Keratinocyte (primary cell): ENCODE data around the gene PPP1R37. TPM values are rescaled to one million over a fixed set of nuclear protein-coding genes. Genes with fewer than 3 reads are reported as not detected.
A peak's percentile ranks its signal among the peaks of the same experiment; 100 is the strongest.

ENCODE experiments used
- DNase-seq: peaks from one replicate; pipeline ENCODE4 v3.0.0-alpha.2; 2011; ENCODE audit warnings: low read depth, missing footprints, low spot score
- FAIRE-seq: peaks from 2 replicates; lab custom pipeline; 2011; peaks lifted over from hg19 to GRCh38; lab: Jason Lieb, UNC
- H2AFZ ChIP-seq: 2 replicates; pipeline ENCODE4 v1.6.0; 2012; ENCODE audit warnings: low read length, control low read depth, inconsistent platforms; ENCODE audit not compliant: control insufficient read depth
- H3K27ac ChIP-seq: 2 replicates; pipeline ENCODE4 v1.5.1; 2011; ENCODE audit warnings: low read length; ENCODE audit not compliant: control insufficient read depth, insufficient read depth
- H3K27me3 ChIP-seq: 3 replicates; pipeline ENCODE4 v1.6.0; 2011; ENCODE audit warnings: low read length; ENCODE audit not compliant: control insufficient read depth, insufficient read depth; ENCODE audit errors: extremely low read depth
- H3K36me3 ChIP-seq, 2 experiments: 2 replicates in 1 of 2; 3 replicates in 1 of 2; pipeline ENCODE4 v1.5.1; 2011; ENCODE audit warnings: low read length in 2 of 2, mild to moderate bottlenecking in 1 of 2; ENCODE audit not compliant: control insufficient read depth in 2 of 2, insufficient read depth in 2 of 2; ENCODE audit errors: extremely low read depth in 1 of 2
- H3K4me1 ChIP-seq: 3 replicates; pipeline ENCODE4 v1.5.1; 2011; ENCODE audit warnings: low read length; ENCODE audit not compliant: control insufficient read depth, insufficient read depth; ENCODE audit errors: extremely low read depth
- H3K4me2 ChIP-seq: 3 replicates; pipeline ENCODE4 v1.6.0; 2011; ENCODE audit warnings: low read depth, low read length; ENCODE audit not compliant: control insufficient read depth, insufficient read depth; ENCODE audit errors: extremely low read depth
- H3K4me3 ChIP-seq, 3 experiments: fragments of 200-600 bp in 1 of 3; sonication (generic) in 1 of 3; 2 replicates in 2 of 3; 3 replicates in 1 of 3; pipeline ENCODE4 v1.5.1; 2011 to 2016; ENCODE audit warnings: low read length in 3 of 3, mild to moderate bottlenecking in 3 of 3, control low read depth in 2 of 3, inconsistent platforms in 1 of 3, low read depth in 1 of 3, mixed read lengths in 1 of 3, mixed run types in 1 of 3, moderate library complexity in 1 of 3; ENCODE audit not compliant: control insufficient read depth in 2 of 3, insufficient read depth in 2 of 3; ENCODE audit errors: extremely low read depth in 1 of 3
- H3K79me2 ChIP-seq: 2 replicates; pipeline ENCODE4 v1.6.0; 2012; ENCODE audit warnings: low read length; ENCODE audit not compliant: control insufficient read depth, insufficient read depth
- H3K9ac ChIP-seq: 3 replicates; pipeline ENCODE4 v1.6.0; 2011; ENCODE audit warnings: low read length; ENCODE audit not compliant: control insufficient read depth, insufficient read depth; ENCODE audit errors: extremely low read depth
- H3K9me1 ChIP-seq: 3 replicates; pipeline ENCODE4 v1.6.0; 2011; ENCODE audit warnings: low read length; ENCODE audit not compliant: control insufficient read depth, insufficient read depth; ENCODE audit errors: extremely low read depth
- H3K9me3 ChIP-seq: 2 replicates; pipeline ENCODE4 v1.5.1; 2012; ENCODE audit warnings: low read depth, low read length; ENCODE audit not compliant: control insufficient read depth
- H4K20me1 ChIP-seq: 3 replicates; pipeline ENCODE4 v1.6.0; 2011; ENCODE audit warnings: low read length; ENCODE audit not compliant: control insufficient read depth, insufficient read depth; ENCODE audit errors: extremely low read depth
- CTCF ChIP-seq, 3 experiments: IDR thresholded peaks in 1 of 3; conservative IDR thresholded peaks in 1 of 3; optimal IDR thresholded peaks in 1 of 3; 2 replicates in 2 of 3; 3 replicates in 1 of 3; pipeline versions ENCODE3 to v1.5.1; 2011; ENCODE audit warnings: low read length in 3 of 3, mild to moderate bottlenecking in 3 of 3, moderate library complexity in 2 of 3, control low read depth in 1 of 3, inconsistent platforms in 1 of 3; ENCODE audit not compliant: insufficient read depth in 2 of 3; ENCODE audit errors: extremely low read depth in 1 of 3
- EZH2 ChIP-seq: IDR thresholded peaks from one replicate; pipeline ENCODE4 v1.6.1; 2012; ENCODE audit warnings: inconsistent platforms, mild to moderate bottlenecking, low read length, moderate library complexity
- dilution Hi-C: fragments of 300-500 bp; cut with MboI; formaldehyde crosslinking; loops from one replicate; pipeline ENCODE4 v1.7.0; 2020; ENCODE audit warnings: low sequenced_read_pairs; ENCODE audit not compliant: extremely low pct_ligation_motif_present
- polyA plus RNA-seq, 5 experiments: library from polyadenylated mRNA; depleted of rRNA in 3 of 5; stranded (reverse) in 3 of 5; stranded (forward) in 1 of 5; unstranded in 1 of 5; fragments of >200 nt; gene quantifications; 1 replicate in 1 of 5; 2 replicates in 3 of 5; 3 replicates in 1 of 5; pipeline versions ENCODE4 v1.2.1 to v1.2.3, GENCODE V29; 2011 to 2012; ENCODE audit warnings: missing spikeins in 2 of 5, low read depth in 1 of 5, low replicate concordance in 1 of 5

Gene PPP1R37
- polyA plus RNA-seq, 1 donor (not counting 4 experiments of a cell fraction or from before 2014, with no cell fraction given), result 8.6 TPM

- dilution Hi-C loops, result no loop called here
- TF ChIP-seq CTCF (optimal IDR thresholded peaks at IDR 0.05 in 1 of 3, IDR thresholded peaks at IDR 0.05 in 1 of 3, conservative IDR thresholded peaks at IDR 0.05 in 1 of 3; ENCODE audit: extremely low read depth in 1 of 3, insufficient read depth in 2 of 3, low read length in 3 of 3) (no peak), EZH2 (no peak)
- Histone ChIP-seq H3K4me3 (no peak overlapping the region), H3K36me3 (peaks cover 8 to 11% of the 10 kb centered on the region in 2 experiments), H3K9ac (no peak overlapping the region), H3K9me1 (peaks cover 2% of the 10 kb centered on the region), H4K20me1 (no peaks in the 10 kb centered on the region), H3K27ac (no peak overlapping the region), H3K79me2 (peaks cover 37% of the 10 kb centered on the region), H3K4me2 (no peak overlapping the region), H3K9me3 (no peaks in the 10 kb centered on the region), H3K27me3 (no peaks in the 10 kb centered on the region), H3K4me1 (peaks cover 23% of the 10 kb centered on the region), H2AFZ (no peak overlapping the region)
- DNase-seq (no peak), FAIRE-seq (no peak)
These were observed 2.9 kb upstream of the PPP1R37 start for GRCh38 chr19:45090034-45090433.

DNA sequence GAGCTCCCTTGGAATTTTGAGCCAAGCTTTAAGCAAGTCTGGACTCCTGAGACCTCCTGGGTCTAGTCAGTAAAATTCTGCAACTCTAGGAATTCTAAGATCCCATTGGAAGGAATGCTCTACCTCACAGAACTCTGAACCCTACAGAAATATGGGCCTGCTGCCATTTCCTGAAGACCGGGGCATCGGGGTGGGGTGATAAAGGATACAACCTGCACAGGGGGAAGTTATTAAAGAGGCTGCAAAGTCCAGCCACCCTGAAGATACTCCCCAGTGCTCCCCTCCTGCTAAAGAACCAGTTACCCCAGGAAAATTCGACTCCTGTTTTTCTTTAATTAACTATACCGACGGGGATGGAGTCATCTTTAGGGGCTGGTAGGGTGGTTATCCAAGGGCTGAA is 2.4 kb upstream of the PPP1R37 start:
- Histone ChIP-seq H3K27ac (peak overlapping the region; percentile 85), H3K9me3 (no peaks in the 10 kb centered on the region), H2AFZ (no peak overlapping the region), H3K9ac (peak overlapping the region; percentile 91), H3K4me1 (peaks cover 25% of the 10 kb centered on the region), H3K9me1 (peaks cover 2% of the 10 kb centered on the region), H3K4me2 (peak overlapping the region; percentile 97), H3K27me3 (no peaks in the 10 kb centered on the region), H4K20me1 (no peaks in the 10 kb centered on the region), H3K36me3 (peaks cover 8 to 11% of the 10 kb centered on the region in 2 experiments), H3K79me2 (peaks cover 38% of the 10 kb centered on the region), H3K4me3 (peak overlapping the region in 1 of 3 experiments; percentile 96)
- dilution Hi-C loops, result no loop called here
- TF ChIP-seq CTCF (optimal IDR thresholded peaks at IDR 0.05 in 1 of 3, IDR thresholded peaks at IDR 0.05 in 1 of 3, conservative IDR thresholded peaks at IDR 0.05 in 1 of 3; ENCODE audit: extremely low read depth in 1 of 3, insufficient read depth in 2 of 3, low read length in 3 of 3), result no peak
- TF ChIP-seq EZH2, result no peak
- DNase-seq (no peak), FAIRE-seq (no peak)
